ENCODE measurements around the gene ACSS2. TPM values are rescaled to one million over a fixed set of nuclear protein-coding genes. Genes with fewer than 3 reads are reported as not detected.

ACSS2 gene
- total RNA-seq, 6 experiments from 2014 or later: 21.9 to 118 (median 45.7) TPM

DNA sequence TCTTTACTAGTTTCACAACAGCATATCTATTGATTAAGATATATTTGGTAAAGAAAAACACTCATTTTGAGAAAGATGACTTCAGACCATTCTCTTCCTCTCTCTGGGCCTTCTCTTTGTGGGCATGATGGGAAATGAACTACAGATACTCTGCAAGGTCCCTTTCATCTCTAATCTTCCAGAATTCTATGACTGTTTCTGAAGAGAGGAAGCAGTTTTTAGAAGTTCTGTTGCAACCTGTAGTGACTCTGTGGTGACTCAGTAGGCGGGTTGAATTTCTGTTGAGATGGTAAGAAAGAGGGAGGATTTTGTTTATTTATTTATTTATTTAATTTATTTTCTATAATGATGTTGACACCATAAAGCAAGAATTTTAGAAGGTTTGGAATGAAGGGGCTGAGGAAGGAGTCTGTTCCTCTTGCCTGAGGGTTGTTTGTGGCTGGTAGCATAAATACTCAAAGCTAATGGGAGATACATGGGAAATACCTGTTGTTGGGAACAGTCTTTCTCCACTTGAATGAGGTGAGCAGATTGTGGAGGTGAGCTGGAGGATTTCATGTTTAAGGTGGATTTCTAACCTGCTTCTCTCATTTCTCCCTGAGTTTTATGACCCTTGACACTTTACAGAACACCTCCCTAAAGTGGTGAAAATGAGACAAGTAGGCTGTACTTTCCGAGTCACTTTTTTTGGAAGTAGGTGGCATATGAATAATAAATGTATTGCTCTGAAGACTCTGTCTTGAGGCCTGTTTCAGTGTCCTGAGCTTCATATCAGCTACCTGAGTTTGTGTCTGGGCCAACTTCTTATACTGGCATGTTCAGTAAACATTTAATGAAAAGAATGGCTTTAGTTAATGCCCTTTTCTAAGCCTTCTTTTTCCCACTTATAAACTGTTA, 15.0 kb downstream of the ACSS2 start:
- H3K27me3 ChIP-seq: no peaks in the 10 kb centered on the region
- H3K27ac ChIP-seq: no peak overlapping the region
- 73% methylated on average over 2 of the region's 2 CpGs for WGBS (ENCODE audit: insufficient coverage, low coverage, low lambda C conversion rate, missing lambda C conversion rate)
- TF ChIP-seq, protein P1, sequence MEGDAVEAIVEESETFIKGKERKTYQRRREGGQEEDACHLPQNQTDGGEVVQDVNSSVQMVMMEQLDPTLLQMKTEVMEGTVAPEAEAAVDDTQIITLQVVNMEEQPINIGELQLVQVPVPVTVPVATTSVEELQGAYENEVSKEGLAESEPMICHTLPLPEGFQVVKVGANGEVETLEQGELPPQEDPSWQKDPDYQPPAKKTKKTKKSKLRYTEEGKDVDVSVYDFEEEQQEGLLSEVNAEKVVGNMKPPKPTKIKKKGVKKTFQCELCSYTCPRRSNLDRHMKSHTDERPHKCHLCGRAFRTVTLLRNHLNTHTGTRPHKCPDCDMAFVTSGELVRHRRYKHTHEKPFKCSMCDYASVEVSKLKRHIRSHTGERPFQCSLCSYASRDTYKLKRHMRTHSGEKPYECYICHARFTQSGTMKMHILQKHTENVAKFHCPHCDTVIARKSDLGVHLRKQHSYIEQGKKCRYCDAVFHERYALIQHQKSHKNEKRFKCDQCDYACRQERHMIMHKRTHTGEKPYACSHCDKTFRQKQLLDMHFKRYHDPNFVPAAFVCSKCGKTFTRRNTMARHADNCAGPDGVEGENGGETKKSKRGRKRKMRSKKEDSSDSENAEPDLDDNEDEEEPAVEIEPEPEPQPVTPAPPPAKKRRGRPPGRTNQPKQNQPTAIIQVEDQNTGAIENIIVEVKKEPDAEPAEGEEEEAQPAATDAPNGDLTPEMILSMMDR (IDR thresholded peaks at IDR 0.05): no peak
- TF ChIP-seq POLR2A (IDR thresholded peaks at IDR 0.05): no peak
- H3K4me1 ChIP-seq: peaks cover 0 to 42% (median 11%) of the 10 kb centered on the region in 4 donors
- intact Hi-C loops (cut with DNase I): no loop called here
- H3K4me3 ChIP-seq: no peak overlapping the region
- ATAC-seq (peak in 1 of 4 donors; percentile 45), DNase-seq (no peak)
- H3K36me3 ChIP-seq: peaks cover 0 to 3% (median 0%) of the 10 kb centered on the region in 4 donors
- no peaks in the 10 kb centered on the region for H3K9me3 ChIP-seq

DNA sequence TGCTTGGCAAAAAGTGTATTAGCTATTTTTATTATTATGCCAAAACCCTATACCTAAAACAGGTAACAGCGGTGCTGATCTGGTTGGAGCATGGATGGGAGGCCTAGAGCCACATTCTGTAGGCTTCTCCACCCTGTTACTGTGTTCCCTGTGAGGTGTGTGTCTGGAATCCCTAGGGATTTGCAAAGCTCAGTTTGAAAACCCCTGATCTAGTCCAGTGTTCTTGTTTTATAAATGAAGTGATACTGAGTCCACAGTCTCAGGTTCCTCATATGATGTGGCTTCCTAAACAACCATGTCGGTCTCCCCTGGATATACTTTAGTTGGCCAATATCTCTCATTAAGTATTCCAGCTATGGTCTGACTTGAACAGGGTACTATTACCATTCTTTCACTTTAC, 16.3 kb downstream of the ACSS2 start:
- ATAC-seq: no peak
- TF ChIP-seq, protein P1 (IDR thresholded peaks at IDR 0.05): no peak
- TF ChIP-seq POLR2A (IDR thresholded peaks at IDR 0.05): no peak
- Histone ChIP-seq H3K4me3 (no peak overlapping the region), H3K9me3 (no peaks in the 10 kb centered on the region), H3K27me3 (no peaks in the 10 kb centered on the region), H3K4me1 (peaks cover 0 to 45% (median 11%) of the 10 kb centered on the region in 4 donors), H3K27ac (no peak overlapping the region), H3K36me3 (peaks cover 0 to 3% (median 0%) of the 10 kb centered on the region in 4 donors)
- intact Hi-C loops (cut with DNase I): no loop called here
- 94% methylated on average over 2 of the region's 2 CpGs for WGBS (ENCODE audit: insufficient coverage, low coverage, low lambda C conversion rate, missing lambda C conversion rate)
- DNase-seq: no peak

DNA sequence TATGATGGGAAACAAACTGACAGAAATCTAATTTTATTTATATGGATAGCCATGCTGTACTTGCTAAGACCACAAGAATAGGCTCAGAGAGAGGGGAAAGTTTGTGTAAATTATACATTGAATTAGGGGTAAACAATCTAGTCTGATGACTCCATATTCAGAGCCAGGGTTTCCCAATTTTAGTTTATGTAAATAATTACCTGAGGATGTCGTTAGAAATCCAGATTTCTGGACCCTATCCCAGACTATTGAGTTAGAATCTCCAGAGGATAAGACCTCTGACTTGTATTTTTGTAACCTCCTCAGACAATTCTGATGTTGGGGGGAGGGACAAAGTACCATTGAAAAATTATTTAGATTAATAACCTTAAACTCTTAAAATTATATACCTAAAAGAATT, 18.3 kb downstream of the ACSS2 start:
- ATAC-seq (peak; percentile 37 to 70 (median 64)), DNase-seq (no peak)
- Histone ChIP-seq H3K4me1 (peaks cover 0 to 45% (median 11%) of the 10 kb centered on the region in 4 donors), H3K36me3 (peaks cover 0 to 3% (median 0%) of the 10 kb centered on the region in 4 donors), H3K9me3 (no peaks in the 10 kb centered on the region), H3K4me3 (no peak overlapping the region), H3K27ac (peak overlapping the region in 2 of 3 donors; percentile 2 to 67), H3K27me3 (no peaks in the 10 kb centered on the region)
- intact Hi-C loops (cut with DNase I): no loop called here
- 6% methylated on average over 1 of the region's 1 CpG for WGBS (ENCODE audit: insufficient coverage, low coverage, low lambda C conversion rate, missing lambda C conversion rate)
- TF ChIP-seq POLR2A (IDR thresholded peaks at IDR 0.05): no peak
- TF ChIP-seq, protein P1 (IDR thresholded peaks at IDR 0.05): no peak

DNA sequence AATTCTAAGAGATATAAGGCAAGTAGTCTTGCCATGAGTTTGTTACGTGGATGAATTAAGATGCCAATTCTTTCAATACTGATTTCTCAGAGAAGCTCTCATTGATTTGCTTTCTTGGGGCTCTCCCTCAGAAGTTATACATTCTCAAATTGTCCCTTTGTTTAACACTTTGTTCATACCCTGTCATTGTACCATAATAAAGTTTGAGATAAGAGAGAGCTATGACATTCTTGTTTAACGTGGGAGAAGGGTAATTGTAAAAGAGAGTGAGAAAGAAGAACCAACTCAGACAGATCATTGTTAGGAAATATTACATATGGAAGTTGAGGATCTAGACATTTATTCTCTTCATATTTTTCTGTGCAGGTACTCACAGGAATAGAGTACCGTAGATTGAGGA, 19.1 kb downstream of the ACSS2 start:
- ATAC-seq (no peak), DNase-seq (no peak)
- WGBS (ENCODE audit: insufficient coverage, low coverage, low lambda C conversion rate, missing lambda C conversion rate): 63% methylated on average over 3 of the region's 3 CpGs

More for the DNA sequence above, 19.1 kb downstream of the ACSS2 start:
- H3K4me3 ChIP-seq: no peak overlapping the region
- intact Hi-C loops (cut with DNase I): no loop called here
- no peak overlapping the region for H3K27ac ChIP-seq
- H3K4me1 ChIP-seq: peaks cover 0 to 45% (median 11%) of the 10 kb centered on the region in 4 donors
- no peaks in the 10 kb centered on the region for H3K27me3 ChIP-seq
- peaks cover 0 to 3% (median 0%) of the 10 kb centered on the region in 4 donors for H3K36me3 ChIP-seq
- no peaks in the 10 kb centered on the region for H3K9me3 ChIP-seq
- TF ChIP-seq, protein P1 (IDR thresholded peaks at IDR 0.05): no peak
- no peak for TF ChIP-seq POLR2A (IDR thresholded peaks at IDR 0.05)
